H9 (cell line): ENCODE measurements around the gene FYCO1. TPM values are rescaled to one million over a fixed set of nuclear protein-coding genes. Genes with fewer than 3 reads are reported as not detected.

Source experiments
- DNase-seq: peaks from one replicate; pipeline ENCODE4 v3.0.0-alpha.2; 2017
- H2AFZ ChIP-seq: one replicate; pipeline ENCODE4 v1.6.1; 2013; ENCODE audit warnings: mild to moderate bottlenecking, low read length, control low read depth, moderate library complexity
- H2AK5ac ChIP-seq: 2 replicates; pipeline ENCODE4 v1.6.1; 2013; ENCODE audit warnings: low read length, control low read depth, mixed read lengths; ENCODE audit not compliant: insufficient read length
- H2BK120ac ChIP-seq: one replicate; pipeline ENCODE4 v1.6.1; 2013; ENCODE audit warnings: low read depth, mild to moderate bottlenecking, low read length, control low read depth, inconsistent platforms; ENCODE audit not compliant: poor library complexity, severe bottlenecking
- H2BK12ac ChIP-seq: 2 replicates; pipeline ENCODE4 v1.6.1; 2013; ENCODE audit warnings: low read length, control low read depth, mixed read lengths, low read depth; ENCODE audit not compliant: insufficient read length
- H2BK15ac ChIP-seq: 2 replicates; pipeline ENCODE4 v1.6.1; 2013; ENCODE audit warnings: low read depth, low read length, control low read depth
- H2BK20ac ChIP-seq: one replicate; pipeline ENCODE4 v1.6.1; 2013; ENCODE audit warnings: low read depth, mild to moderate bottlenecking, low read length, control low read depth, inconsistent platforms; ENCODE audit not compliant: poor library complexity, severe bottlenecking
- H2BK5ac ChIP-seq: 2 replicates; pipeline ENCODE4 v1.6.1; 2013; ENCODE audit warnings: low read length, control low read depth, mixed read lengths; ENCODE audit not compliant: insufficient read length
- H3K14ac ChIP-seq: 2 replicates; pipeline ENCODE4 v1.6.1; 2013; ENCODE audit warnings: low read length, control low read depth; ENCODE audit not compliant: insufficient read depth
- H3K18ac ChIP-seq: 2 replicates; pipeline ENCODE4 v1.6.1; 2013; ENCODE audit warnings: low read depth, mild to moderate bottlenecking, mixed read lengths, low read length, control low read depth; ENCODE audit not compliant: insufficient read length
- H3K23ac ChIP-seq: 2 replicates; pipeline ENCODE4 v1.6.1; 2013; ENCODE audit warnings: low read length, control low read depth, mixed read lengths, low read depth; ENCODE audit not compliant: insufficient read length
- H3K23me2 ChIP-seq: 2 replicates; pipeline ENCODE4 v1.6.1; 2013; ENCODE audit warnings: low read depth, mild to moderate bottlenecking, mixed read lengths, low read length, control low read depth; ENCODE audit not compliant: insufficient read length, poor library complexity, severe bottlenecking
- H3K27ac ChIP-seq: 2 replicates; pipeline ENCODE4 v1.5.1; 2013; ENCODE audit warnings: low read length, control low read depth, mixed read lengths, low read depth; ENCODE audit not compliant: insufficient read length
- H3K27me3 ChIP-seq: 2 replicates; pipeline ENCODE4 v1.6.1; 2013; ENCODE audit warnings: low read length, control low read depth, inconsistent platforms; ENCODE audit not compliant: insufficient read depth
- H3K4ac ChIP-seq: 2 replicates; pipeline ENCODE4 v1.6.1; 2013; ENCODE audit warnings: low read depth, mild to moderate bottlenecking, control low read depth, inconsistent platforms, low read length, moderate library complexity
- H3K4me1 ChIP-seq: 2 replicates; pipeline ENCODE4 v1.6.1; 2013; ENCODE audit warnings: low read length, control low read depth, inconsistent platforms; ENCODE audit not compliant: insufficient read depth
- H3K4me2 ChIP-seq: 2 replicates; pipeline ENCODE4 v1.6.1; 2013; ENCODE audit warnings: low read length, control low read depth, mixed read lengths; ENCODE audit not compliant: insufficient read length, insufficient read depth
- H3K56ac ChIP-seq: 2 replicates; pipeline ENCODE4 v1.6.1; 2013; ENCODE audit warnings: low read depth, mild to moderate bottlenecking, mixed read lengths, low read length, control low read depth; ENCODE audit not compliant: insufficient read length
- H3K79me1 ChIP-seq: 2 replicates; pipeline ENCODE4 v1.6.1; 2013; ENCODE audit warnings: low read depth, mild to moderate bottlenecking, moderate library complexity, low read length, control low read depth, inconsistent platforms; ENCODE audit not compliant: insufficient read depth, poor library complexity, severe bottlenecking
- H3K79me2 ChIP-seq: 2 replicates; pipeline ENCODE4 v1.6.1; 2013; ENCODE audit warnings: low read length, control low read depth, inconsistent platforms; ENCODE audit not compliant: insufficient read depth
- H3K9ac ChIP-seq: 2 replicates; pipeline ENCODE4 v1.6.1; 2013; ENCODE audit warnings: low read length, control low read depth, mixed read lengths; ENCODE audit not compliant: insufficient read length; ENCODE audit errors: extremely low read depth
- H3K9me3 ChIP-seq: one replicate; pipeline ENCODE4 v1.6.1; 2013; ENCODE audit warnings: low read depth, low read length, inconsistent platforms; ENCODE audit not compliant: control insufficient read depth
- H3T11ph ChIP-seq: one replicate; pipeline ENCODE4 v1.6.1; 2013; ENCODE audit warnings: mild to moderate bottlenecking, low read length, control low read depth, inconsistent platforms
- H4K20me1 ChIP-seq: one replicate; pipeline ENCODE4 v1.6.1; 2013; ENCODE audit not compliant: control insufficient read depth, insufficient read length, insufficient read depth
- H4K5ac ChIP-seq: 2 replicates; pipeline ENCODE4 v1.6.1; 2013; ENCODE audit warnings: low read depth, mild to moderate bottlenecking, mixed read lengths, low read length, control low read depth; ENCODE audit not compliant: insufficient read length
- H4K8ac ChIP-seq: replicated peaks from 2 replicates; pipeline ENCODE4 v1.6.1; 2013; ENCODE audit warnings: low read length, control low read depth, mixed read lengths, low read depth; ENCODE audit not compliant: insufficient read length
- H4K91ac ChIP-seq: 2 replicates; pipeline ENCODE4 v1.6.1; 2013; ENCODE audit warnings: low read depth, mild to moderate bottlenecking, moderate library complexity, mixed read lengths, low read length, control low read depth; ENCODE audit not compliant: insufficient read length
- H3K27ac Mint-ChIP-seq, 3 experiments: 2 replicates in 2 of 3; 3 replicates in 1 of 3; pipeline ENCODE4 v1.8.0; 2020 to 2021; ENCODE audit warnings: mixed read lengths in 3 of 3, mild to moderate bottlenecking in 1 of 3, moderate library complexity in 1 of 3
- H3K27me3 Mint-ChIP-seq: 2 replicates; pipeline ENCODE4 v1.8.0; 2021; ENCODE audit warnings: low read depth, mild to moderate bottlenecking, moderate library complexity, mixed read lengths
- H3K36me3 Mint-ChIP-seq, 3 experiments: 2 replicates in 2 of 3; 3 replicates in 1 of 3; pipeline ENCODE4 v1.8.0; 2020 to 2021; ENCODE audit warnings: low read depth in 3 of 3, mixed read lengths in 3 of 3; ENCODE audit not compliant: insufficient read depth in 1 of 3
- H3K4me1 Mint-ChIP-seq, 2 experiments: 2 replicates each; pipeline ENCODE4 v1.8.0; 2020; ENCODE audit warnings: mixed read lengths in 2 of 2
- H3K4me3 Mint-ChIP-seq, 2 experiments: 2 replicates in 1 of 2; 3 replicates in 1 of 2; pipeline ENCODE4 v1.8.0; 2020 to 2021; ENCODE audit warnings: mild to moderate bottlenecking in 2 of 2, mixed read lengths in 2 of 2, moderate library complexity in 1 of 2
- H3K9me3 Mint-ChIP-seq, 2 experiments: 2 replicates in 1 of 2; 3 replicates in 1 of 2; pipeline ENCODE4 v1.8.0; 2020; ENCODE audit warnings: mild to moderate bottlenecking in 2 of 2, mixed read lengths in 2 of 2, moderate library complexity in 1 of 2
- CTCF ChIP-seq: fragments of 200-600 bp; sonication (generic); conservative IDR thresholded peaks from 3 replicates; pipeline ENCODE4 v1.8.0; 2021; ENCODE audit warnings: antibody characterized with exemption, mild to moderate bottlenecking
- WGBS: extraction: QIAGEN DNeasy Blood & Tissue Kit; methylation state at CpG from one replicate; pipeline ENCODE4 v1.1.7; 2013; ENCODE audit warnings: missing lambda C conversion rate, low lambda C conversion rate, mixed read lengths; ENCODE audit not compliant: insufficient read length; ENCODE audit errors: extremely low coverage; 5-methylcytosine and 5-hydroxymethylcytosine counted together
- total RNA-seq: library from RNA; stranded (reverse); gene quantifications from 2 replicates; pipeline ENCODE4 v1.2.1, GENCODE V29; 2021

Gene FYCO1
- total RNA-seq, 1 experiment from 2014 or later: 10.4 TPM

- no peak overlapping the region for H3K23ac ChIP-seq
- H2AK5ac ChIP-seq: no peak overlapping the region
- no peak for DNase-seq
- no peaks in the 10 kb centered on the region; the same call in none of the 2 replicates for H3K79me2 ChIP-seq
- no peak overlapping the region for H3K18ac ChIP-seq
- peaks cover 3% of the 10 kb centered on the region for H4K20me1 ChIP-seq
- no peak overlapping the region for H2BK12ac ChIP-seq
- no peaks in the 10 kb centered on the region for H3K27me3 Mint-ChIP-seq
- no peak overlapping the region for H2BK120ac ChIP-seq
- WGBS: no CpG with 5 or more reads among the region's 3 CpGs
- H3K4me3 Mint-ChIP-seq: no peak overlapping the region
- TF ChIP-seq CTCF: no peak
- H3K9me3 Mint-ChIP-seq: no peaks in the 10 kb centered on the region
- no peak overlapping the region for H4K91ac ChIP-seq
- H3K14ac ChIP-seq: no peak overlapping the region
- H2BK15ac ChIP-seq: no peak overlapping the region
- no peak overlapping the region for H2BK5ac ChIP-seq
- no peak overlapping the region for H2BK20ac ChIP-seq
- no peak overlapping the region for H3K4me2 ChIP-seq
- no peak overlapping the region for H4K5ac ChIP-seq
- H3K9ac ChIP-seq: no peak overlapping the region
- H3K79me1 ChIP-seq: peaks cover 6% of the 10 kb centered on the region
- H4K8ac ChIP-seq: no peak overlapping the region
- peaks cover 2% of the 10 kb centered on the region; the same call in 1 of the 2 replicates for H3K4me1 ChIP-seq
- no peaks in the 10 kb centered on the region for H3K23me2 ChIP-seq
- H2AFZ ChIP-seq: no peak overlapping the region
- peaks cover 9 to 54% (median 38%) of the 10 kb centered on the region in 3 experiments for H3K36me3 Mint-ChIP-seq
- no peak overlapping the region for H3T11ph ChIP-seq
- no peaks in the 10 kb centered on the region for H3K27me3 ChIP-seq
- no peak overlapping the region for H3K27ac ChIP-seq
- H3K4me1 Mint-ChIP-seq: peaks cover 8 to 10% of the 10 kb centered on the region in 2 experiments
- H3K4ac ChIP-seq: no peak overlapping the region
- H3K56ac ChIP-seq: no peak overlapping the region
- H3K27ac Mint-ChIP-seq: no peak overlapping the region
- no peaks in the 10 kb centered on the region for H3K9me3 ChIP-seq
These were observed 11.9 kb downstream of the FYCO1 start for GRCh38 chr3:45983770-45984169.
